Neural progenitor cell (in vitro differentiated cells): Measurements from ENCODE around the gene E2F3.
"Not testable (repeated sequence)": the region's sequence is repeated elsewhere in the genome, so short reads cannot be mapped to it uniquely, and the experiment has no call there.

Experiments used
- EZH2 ChIP-seq: fragments of 200-600 bp; sonication (generic); IDR thresholded peaks from 2 replicates; pipeline ENCODE4 v1.6.1; 2017; ENCODE audit warnings: antibody characterized with exemption, mild to moderate bottlenecking, moderate library complexity
- EZH2phosphoT487 ChIP-seq: fragments of 200-600 bp; sonication (generic); IDR thresholded peaks from 2 replicates; pipeline ENCODE4 v1.6.1; 2017; ENCODE audit warnings: antibody characterized with exemption
- TF ChIP-seq, protein P1 (sequence below): fragments of 200-600 bp; sonication (generic); IDR thresholded peaks from 2 replicates; pipeline ENCODE4 v1.5.1; 2017; ENCODE audit warnings: antibody characterized with exemption, mild to moderate bottlenecking

DNA sequence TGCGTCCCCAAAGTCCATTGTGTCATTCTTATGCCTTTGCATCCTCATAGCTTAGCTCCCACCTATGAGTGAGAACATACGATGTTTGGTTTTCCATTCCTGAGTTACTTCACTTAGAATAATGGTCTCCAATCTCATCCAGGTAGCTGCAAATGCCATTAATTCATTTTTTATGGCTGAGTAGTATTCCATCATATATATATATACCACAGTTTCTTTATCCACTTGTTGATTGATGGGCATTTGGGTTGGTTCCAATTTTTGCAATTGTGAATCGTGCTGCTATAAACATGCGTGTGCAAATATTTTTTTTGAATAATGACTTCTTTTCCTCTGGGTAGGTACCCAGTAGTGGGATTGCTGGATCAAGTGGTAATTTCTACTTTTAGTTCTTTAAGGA, 63.9 kb downstream of the E2F3 start:
- TF ChIP-seq, protein P1, sequence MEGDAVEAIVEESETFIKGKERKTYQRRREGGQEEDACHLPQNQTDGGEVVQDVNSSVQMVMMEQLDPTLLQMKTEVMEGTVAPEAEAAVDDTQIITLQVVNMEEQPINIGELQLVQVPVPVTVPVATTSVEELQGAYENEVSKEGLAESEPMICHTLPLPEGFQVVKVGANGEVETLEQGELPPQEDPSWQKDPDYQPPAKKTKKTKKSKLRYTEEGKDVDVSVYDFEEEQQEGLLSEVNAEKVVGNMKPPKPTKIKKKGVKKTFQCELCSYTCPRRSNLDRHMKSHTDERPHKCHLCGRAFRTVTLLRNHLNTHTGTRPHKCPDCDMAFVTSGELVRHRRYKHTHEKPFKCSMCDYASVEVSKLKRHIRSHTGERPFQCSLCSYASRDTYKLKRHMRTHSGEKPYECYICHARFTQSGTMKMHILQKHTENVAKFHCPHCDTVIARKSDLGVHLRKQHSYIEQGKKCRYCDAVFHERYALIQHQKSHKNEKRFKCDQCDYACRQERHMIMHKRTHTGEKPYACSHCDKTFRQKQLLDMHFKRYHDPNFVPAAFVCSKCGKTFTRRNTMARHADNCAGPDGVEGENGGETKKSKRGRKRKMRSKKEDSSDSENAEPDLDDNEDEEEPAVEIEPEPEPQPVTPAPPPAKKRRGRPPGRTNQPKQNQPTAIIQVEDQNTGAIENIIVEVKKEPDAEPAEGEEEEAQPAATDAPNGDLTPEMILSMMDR = not testable (repeated sequence)
- not testable (repeated sequence) for TF ChIP-seq EZH2, EZH2phosphoT487
